Stimulated activated CD4-positive, alpha-beta T cell treated with anti-CD3 and anti-CD28 coated beads, Interleukin-12 subunit alpha, Interleukin-12 subunit beta, amount 100 ng/mL, for 24 hours (primary cell): Measurements from ENCODE around the gene CCDC154.
"Not testable (repeated sequence)": the region's sequence is repeated elsewhere in the genome, so short reads cannot be mapped to it uniquely, and the experiment has no call there.

Experiments used
- DNase-seq, 2 experiments: peaks; one replicate each; pipeline ENCODE4 v3.0.0-alpha.2; 2020; ENCODE audit warnings: low read depth in 2 of 2

Gene CCDC154

DNA sequence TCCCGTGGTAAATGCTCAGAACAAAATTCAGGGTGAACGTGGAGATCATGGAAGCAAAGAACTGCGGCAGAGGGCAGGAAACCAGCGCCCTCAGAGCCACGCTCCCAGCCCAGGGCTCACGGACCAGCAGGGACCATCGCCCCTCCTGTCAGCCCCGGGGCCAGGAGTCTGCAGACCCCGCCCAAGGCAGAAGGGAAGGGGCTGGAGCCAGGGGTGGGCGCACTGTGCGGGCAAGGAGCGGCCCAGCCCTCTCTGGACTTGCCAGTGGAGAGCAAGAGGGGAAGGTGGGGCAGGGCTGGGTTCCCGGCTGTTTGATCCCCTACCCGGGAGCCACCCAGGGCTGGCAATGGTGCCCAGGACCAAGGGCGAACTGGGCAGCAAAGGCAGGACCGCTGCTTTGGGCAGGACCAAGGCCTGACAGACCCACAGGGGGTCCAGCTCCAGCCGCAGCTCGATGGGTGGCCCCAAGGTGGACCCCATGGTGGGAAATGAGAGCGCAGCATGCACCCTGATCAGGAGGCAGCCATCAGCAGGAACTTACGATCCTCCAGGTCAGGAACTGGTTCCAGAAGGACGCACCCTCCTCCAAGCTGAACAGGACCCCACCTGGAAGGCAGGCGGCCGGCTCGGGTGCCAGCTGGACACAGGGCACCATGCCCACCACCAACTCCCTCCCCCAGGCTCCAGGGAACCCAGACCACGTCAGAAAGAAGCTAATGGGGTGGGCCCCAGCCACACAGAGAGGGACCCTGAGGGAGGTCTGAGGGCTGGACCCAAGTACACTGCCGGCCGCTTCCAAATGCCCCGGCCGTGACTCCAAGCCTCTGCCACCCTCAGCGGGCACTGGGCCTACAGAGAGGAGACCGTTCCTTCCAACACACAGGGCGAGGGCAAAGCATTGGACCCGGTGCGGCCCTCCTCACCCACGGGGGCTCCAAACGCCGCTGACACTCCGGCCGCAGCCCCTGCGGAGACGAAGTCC, 11.1 kb upstream of the CCDC154 start:
- no peak for DNase-seq

DNA sequence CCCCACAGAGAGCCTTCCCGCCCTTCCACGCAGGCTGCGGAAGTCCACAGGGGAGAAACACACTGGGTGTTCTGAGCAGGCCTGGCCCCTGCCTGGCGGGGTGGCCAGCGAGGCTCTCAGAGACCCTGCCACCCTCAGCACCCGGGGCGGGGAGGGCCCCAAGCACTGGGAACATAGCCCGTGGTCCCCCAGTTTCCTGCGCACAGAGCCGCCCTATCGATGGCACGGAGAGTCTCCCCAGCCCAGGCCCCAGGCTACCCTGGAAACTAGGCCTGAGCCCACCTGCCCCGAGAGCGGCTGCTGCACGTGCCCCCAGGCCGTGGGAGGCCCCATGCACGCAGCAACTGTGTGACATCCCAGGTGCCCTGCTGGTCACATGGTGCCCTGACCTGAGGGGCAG, 10.2 kb upstream of the CCDC154 start:
- DNase-seq = no peak

GRCh38 chr16:1453316-1453715, 9.0 kb upstream of the CCDC154 start:
- DNase-seq = no peak

DNA sequence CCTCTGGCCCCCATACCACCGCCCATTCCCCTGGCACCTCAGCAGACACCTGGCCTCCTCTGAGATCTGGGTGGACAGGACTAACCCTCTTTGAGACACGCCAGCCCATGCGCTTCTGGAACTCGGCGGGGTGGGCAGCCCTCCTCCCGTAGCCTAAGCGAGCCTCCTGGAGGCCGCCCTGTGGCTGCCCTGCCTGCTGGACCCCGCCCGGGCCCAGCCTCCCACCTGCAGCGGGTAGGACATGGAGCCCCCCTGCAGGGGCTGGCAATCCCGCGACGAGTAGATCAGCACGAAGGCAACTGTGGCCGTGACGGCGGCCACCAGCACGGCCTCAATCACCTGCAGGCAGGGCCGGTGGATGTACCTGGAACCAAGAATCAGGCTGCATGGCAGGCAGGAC, 8.2 kb upstream of the CCDC154 start:
- DNase-seq = no peak

DNA sequence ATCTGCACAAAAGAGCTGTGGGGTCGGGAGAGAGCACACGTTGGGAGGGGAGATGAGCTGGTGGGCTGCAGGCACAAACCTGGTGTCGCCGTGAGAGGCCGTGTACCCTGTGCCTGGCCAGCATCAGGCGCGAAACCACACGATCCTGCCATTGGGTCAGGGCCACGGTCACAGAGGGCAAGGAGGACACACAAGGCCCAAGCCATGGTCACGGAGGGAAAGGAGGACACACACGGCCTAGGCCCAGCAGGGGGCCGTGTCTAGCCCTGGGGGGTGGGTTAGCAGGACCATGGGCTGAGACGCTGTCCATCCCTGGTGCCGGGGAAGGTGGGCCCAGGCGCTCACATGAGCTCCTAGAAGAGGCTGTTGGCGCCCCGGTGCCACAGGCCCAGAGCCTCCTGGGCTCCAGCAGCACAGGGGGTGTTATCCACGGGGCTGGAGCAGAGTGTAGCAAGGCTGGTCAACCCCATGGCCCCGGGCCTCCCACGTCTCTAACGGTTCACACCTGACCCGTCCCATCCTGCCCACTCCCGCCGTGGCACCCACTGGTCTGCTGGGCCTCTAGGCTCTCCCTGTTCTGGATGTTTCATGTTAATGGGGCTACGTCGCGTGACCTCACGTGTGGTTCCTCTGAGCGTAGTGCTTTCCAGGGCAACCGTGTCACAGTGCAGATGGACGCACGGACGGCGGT, 7.5 kb upstream of the CCDC154 start:
- DNase-seq = no peak

GRCh38 chr16:1450841-1451240, 6.5 kb upstream of the CCDC154 start:
- DNase-seq = no peak

GRCh38 chr16:1450218-1450617, 5.9 kb upstream of the CCDC154 start:
- DNase-seq = no peak

GRCh38 chr16:1449201-1449788, 4.9 kb upstream of the CCDC154 start:
- DNase-seq = no peak

DNA sequence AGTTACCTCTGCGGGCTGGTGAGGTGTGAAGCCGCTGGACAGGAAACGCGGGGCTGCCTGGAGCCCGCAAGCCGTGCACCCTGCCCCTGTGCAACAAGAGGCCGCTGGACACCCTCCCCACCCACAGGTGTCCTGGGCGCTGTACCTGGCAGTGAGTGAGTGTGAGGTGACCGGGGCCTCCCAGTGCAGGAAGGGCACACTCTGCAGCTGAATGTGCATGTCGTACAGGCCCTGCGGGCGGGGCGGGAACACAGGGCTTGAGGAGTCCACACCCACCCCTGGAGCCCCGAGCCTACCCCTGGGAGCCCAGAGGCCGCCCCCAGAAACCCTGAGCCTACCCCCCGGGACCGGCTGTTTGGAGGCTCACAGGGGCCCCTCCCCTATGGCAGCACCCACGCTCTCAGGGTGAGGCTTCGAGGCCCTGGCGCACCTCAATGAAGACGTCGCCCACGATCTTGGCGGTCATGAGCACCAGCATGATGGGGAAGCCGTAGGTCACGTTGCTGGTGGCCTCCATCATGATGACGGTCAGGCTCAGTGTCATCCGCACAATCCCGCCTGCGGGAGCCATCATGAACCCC, 4.3 kb upstream of the CCDC154 start:
- DNase-seq = no peak

- DNase-seq = no peak
These were observed 3.6 kb upstream of the CCDC154 start for GRCh38 chr16:1447965-1448364.

DNA sequence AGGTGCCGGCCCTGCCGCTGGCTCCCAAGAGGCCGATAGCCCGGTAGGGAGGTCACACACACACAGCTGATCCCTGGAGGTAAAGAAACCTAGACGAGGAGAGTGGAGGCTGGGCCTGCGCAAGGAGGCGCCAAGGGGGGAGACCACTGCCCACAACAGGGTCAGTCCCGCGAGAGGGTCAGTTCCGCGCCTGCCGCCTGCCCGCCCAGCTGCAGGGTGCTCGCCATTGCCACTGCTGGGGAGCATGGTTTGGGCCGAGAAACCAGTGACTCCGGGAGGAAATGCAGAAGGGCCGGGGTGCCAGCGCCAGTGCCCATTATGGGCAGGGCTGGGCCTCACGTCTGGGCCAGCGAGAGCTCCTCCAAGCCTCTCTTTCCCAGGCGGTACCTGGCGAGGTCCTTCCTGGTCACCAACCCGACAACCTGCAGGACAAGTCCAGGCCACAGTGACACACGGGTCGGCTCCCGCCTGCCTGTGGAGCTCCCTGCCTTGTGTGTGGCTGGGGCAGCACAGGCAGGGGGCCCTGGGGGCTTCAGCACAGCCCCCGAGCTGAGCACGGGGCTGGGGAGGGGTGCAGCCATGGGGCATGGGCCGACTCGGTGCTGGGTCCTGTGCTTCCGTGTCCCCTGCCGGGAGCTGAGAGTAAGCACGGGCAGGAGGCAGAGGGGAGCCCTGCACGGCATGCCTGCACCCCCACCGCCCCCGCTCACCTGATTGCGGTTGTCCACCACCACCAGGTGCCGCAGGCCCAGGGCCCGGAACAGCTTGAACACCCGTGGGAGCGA, 2.1 kb upstream of the CCDC154 start:
- DNase-seq = no peak

DNA sequence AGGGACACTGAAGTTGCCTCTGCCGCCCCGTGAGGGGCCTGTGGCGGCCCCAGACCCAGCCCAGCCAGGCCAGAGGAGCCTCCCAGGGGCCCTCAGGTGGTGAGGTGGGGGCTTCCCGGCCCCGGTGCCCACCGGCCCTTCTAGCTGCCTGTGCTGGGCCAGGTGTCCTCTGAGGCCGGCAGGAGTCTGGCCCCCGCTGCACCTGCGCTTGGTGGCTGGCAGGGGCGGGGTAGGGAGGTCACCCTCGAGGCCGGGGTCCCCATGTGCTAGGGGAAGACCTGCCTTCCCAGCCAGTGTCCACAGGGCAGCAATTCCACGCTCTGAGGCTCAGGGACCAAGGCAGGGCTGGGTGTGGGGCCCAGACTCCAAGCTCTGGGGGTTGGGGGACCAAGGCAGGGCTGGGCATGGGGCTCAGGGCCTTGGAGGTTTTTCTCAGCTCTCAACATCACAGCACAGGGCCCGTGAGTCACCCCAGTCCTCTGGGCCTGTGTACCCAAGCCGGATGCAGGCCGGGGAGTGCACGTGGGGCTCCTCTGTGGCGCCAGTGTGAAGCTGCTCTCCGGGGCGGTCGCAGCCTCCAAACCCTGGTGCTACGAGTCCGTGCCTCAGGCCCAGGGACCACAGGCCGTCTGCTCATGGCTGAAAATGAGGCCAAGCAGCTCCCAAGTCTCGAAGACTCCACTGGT, 1.3 kb upstream of the CCDC154 start:
- DNase-seq = no peak

DNA sequence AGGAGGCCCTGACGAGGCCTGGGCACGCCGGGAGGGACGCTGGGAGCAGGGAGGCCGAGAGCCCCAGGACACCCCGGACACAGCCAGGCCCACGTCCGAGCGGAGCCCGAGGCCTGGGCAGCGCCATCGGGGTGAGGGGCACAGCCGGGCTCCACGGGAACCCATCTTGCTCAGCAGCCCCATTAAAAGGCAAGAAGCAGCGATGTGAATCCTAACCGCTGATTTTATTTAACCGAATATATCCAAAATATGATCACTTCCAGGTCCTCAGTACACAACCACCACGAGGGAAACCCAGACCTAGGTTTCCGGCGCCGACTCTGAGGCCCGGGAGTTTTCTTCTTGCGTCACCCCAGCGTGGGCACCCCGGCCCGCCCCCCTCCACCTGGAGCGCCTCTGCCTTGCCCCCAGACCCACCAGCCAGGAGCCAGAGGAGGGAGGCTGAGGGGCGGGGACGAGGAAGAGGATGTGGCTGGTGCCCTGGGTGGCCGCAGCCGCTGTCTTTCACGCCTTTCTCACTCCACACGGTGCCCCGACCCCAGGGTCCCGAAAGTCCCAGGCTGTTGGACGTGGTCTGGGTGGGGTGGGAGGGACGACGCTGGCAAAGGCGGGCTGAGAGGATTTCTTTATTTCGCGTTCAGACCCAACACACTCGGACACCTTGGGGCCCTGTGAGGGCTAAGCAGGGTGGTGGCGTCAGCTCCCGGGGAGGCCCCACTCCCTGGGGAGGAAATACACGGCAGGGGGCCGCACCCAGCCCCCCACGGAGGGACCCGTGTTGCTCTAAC, 568 bp upstream of the CCDC154 start:
- no peak for DNase-seq

- no peak for DNase-seq
These were observed 868 bp downstream of the CCDC154 start for GRCh38 chr16:1443403-1443973.

DNA sequence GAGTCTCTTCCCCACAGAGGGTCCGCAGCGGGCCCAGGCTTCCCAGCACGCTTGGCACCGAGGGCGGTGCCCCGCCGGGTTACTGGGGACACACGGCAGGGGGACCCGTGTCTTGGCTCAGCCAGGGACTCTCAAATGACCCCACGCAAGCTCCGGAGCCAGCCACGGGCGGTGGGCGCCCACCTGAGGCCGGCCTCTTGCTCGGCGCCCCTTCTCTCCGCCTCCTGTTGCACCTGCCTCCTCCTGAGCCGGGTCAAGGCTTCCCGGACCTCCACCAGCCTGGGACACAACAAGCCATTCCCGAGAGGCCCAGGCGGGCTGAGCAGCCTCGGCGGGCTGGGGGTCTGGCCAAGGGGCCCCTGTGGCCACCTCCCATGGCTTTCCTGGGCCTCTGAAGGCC, 1.7 kb downstream of the CCDC154 start:
- no peak for DNase-seq

DNA sequence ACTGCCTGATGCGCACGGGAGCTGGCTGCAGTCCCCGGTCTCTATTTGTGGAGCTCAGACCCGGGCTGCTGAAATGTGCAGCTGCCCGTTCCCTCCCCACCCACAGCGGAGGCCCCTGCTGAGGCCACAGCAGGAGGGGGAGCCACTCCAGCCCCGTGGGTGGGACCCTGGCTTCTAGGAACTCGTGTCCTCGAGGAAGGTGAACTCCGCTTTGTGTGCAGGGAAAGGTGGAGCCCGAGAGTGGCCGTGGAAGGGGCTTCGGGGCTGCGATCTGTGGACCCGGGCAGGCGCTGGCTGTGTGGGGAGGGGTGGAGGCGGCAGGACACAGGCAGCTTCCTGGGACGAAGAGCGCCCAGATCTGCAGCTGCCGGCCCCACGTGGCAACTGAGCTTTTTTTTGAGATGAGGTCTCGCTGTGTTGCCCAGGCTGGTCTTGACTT, 2.9 kb downstream of the CCDC154 start:
- DNase-seq = no peak

- DNase-seq = not testable (repeated sequence)
These were observed 4.7 kb downstream of the CCDC154 start for GRCh38 chr16:1439699-1440074.

DNA sequence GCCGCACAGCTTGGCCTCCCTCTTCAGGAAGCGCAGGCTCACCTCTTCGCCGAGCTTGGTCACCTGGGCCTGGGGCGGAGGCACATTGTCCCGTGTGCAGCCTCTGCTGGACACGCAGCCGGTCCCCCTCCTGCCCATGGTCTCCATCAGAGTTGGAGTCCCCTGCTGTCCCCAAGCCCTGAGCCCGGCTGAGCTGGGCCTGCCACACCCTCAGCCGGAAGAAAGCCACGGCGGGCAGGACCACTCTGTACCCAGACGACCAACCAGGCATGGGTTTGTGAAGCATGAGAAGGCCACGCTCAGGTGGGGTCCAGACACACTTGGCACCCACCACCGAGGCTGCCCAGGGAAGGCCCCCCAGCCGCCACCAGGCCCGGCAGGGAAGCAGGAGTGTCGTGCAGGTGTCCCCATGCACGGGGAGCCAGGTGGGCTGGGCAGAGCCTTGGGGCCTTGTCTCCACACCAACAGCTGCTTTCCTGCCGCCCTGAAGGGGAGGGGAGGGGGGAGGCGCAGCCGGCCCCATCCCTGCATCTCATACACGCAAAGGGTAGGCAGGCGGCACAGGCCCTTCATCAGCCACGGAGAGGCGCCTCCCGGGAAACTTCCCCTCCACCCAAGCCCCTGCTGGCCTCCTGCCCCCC, 5.2 kb downstream of the CCDC154 start:
- no peak for DNase-seq
